Right renal pelvis (tissue), 4 donors: ENCODE measurements around the gene CD44. TPM values are rescaled to one million over a fixed set of nuclear protein-coding genes. Genes with fewer than 3 reads are reported as not detected.

Experiments used
- DNase-seq, 4 donors: peaks; one replicate each; pipeline ENCODE4 v3.0.0-alpha.2; 2013; ENCODE audit warnings: low read depth in 4 of 4, low spot score in 3 of 4, missing footprints in 1 of 4
- polyA plus RNA-seq, 4 donors: library from polyadenylated mRNA; unstranded; fragments of 120-200 nt; gene quantifications; one replicate each; pipeline ENCODE4 v1.2.1, GENCODE V29; 2013; ENCODE audit not compliant: insufficient read length in 4 of 4

The CD44 gene
- polyA plus RNA-seq, 4 donors = 11.6 to 15.2 (median 12.3) TPM

DNA sequence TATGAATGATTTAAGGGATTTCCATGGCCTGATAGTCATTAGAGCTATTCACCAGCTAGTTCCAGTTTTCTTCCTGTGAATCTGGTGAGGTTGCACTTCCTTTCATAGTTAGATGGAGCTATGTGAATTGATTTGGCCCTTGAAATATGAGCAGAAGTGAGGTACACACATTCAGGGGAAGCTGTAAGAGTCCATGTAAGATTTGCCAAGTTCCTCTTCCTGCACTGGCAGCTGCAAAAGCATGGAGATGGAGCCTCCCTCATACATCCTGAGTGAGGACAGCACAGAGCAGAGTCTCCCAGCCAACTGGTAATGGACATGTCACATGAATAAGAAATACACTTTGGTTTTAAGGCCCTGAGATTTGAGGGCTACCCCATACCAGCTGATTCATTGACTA lies 111.7 kb downstream of the CD44 start:
- DNase-seq = no peak

DNA sequence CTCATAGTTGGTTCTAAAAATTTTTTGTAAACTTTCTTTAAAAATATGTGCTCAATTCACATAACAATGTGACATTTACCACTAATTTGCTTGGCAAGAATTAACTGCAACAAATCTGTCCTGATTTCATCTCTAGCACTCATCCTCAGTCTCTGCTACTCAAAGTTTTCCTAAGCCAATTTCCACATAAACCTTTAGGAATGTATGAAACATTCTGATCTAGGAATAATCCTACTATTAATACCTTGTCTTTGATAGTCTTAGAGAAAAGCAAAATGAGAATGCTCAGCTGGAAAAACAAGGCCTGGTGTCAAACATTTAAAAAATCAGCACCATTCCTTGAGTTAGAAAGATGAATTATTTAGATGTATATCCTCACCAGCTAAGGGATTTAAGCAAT lies 114.3 kb downstream of the CD44 start:
- DNase-seq = no peak

DNA sequence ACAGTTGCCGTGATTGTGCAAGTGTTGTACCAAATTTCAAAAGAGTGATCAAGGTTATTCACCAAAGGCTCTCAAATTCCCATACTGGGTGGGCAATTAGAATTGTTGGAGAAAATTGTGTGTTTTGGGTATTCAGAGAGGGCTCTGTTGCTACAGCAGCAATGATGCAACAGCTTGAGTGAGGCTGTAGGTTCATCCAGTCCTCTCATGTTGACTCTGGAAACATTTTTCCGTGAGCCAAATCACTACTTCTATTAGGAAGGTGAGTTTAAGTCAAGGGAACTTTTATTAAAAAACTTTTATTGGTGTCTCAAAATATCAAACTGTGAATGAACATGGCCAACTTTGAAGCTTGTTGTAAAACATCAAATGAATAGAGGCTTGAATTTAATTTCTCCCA lies 116.5 kb downstream of the CD44 start:
- DNase-seq = no peak

DNA sequence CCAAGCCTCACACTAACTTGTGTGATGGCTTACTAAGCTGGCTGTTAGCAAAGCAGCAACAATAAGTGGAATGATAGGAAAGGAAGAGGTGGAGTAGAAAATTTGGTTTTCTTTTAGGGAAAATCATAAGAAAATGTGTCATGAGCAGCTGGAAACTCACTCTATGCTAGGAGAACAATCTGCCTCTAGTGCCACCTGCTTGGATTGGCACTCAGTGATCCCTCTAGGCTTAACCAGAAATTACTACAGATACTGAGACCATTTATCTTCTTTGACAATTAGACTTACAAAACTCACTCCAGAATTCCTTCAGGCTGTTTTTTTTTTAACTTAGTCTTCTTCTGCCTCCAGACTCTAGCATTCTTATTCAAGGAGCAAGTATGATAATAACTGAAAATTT lies 117.3 kb downstream of the CD44 start:
- DNase-seq = no peak

DNA sequence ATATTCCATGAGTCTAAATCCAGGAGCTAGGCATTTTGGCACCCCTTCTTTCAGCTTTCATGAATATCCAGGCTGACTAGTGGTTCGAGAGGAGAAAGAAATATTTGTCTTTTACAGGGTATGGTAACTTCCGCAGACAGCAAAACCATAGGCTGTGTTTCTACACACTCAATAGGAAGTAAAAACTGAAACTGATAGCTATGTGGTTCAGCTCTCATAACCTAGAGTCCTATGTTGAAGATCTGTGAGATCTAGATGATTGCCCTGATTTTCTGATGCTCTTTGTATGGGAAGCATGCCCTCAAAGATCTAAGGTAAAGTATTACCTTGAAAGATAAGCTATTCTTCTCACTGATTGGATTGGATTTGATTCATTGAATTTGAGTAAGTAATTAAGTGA lies 118.3 kb downstream of the CD44 start:
- no peak for DNase-seq

DNA sequence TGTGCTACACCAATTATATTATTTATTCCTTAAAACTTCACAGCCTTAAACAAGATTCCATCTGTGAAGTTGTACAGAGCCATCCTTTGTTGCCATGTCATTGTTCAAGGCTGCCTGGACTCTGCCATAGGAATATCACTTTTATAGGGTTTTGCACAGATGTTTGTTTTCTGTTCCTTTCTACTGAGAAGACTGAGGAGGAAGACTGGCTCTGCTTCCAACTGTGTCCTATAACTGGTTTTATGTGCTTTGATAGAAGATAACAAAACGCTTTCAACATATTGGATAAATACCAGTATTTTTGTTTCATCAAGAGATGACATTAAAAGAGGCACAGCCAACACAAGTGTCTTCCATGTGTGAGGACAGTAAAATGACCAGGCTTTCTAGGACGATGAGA lies 120.6 kb downstream of the CD44 start:
- no peak for DNase-seq

DNA sequence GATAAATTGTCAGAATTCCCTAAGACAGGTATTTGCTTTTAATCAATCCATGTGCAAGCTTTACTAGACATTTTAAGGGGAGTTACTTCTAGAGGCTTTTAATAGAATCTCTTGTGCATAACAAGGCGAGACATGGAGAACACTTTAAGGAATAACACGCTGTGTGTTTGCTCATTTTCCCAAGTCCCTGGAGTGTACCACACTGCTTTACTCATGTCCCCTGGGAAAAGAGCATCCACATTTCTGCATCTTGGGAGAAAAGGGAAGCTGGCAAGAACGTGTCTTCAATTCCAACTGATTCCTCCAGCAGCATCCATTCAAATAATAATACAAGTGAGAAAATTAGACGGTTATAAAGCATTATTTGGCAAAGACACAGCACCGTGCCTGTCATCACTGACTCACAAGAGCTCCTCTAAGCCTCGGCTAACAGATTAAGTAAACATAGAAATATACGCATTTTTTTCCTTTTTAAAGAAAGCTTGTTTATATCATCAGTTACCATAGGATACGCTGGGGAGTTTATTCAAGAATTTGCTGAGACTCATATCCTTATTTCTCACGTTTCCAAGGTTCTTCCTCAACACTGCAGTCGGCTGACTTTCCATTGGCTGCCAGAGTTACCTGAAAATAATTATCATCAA lies 121.5 kb downstream of the CD44 start:
- DNase-seq = no peak

DNA sequence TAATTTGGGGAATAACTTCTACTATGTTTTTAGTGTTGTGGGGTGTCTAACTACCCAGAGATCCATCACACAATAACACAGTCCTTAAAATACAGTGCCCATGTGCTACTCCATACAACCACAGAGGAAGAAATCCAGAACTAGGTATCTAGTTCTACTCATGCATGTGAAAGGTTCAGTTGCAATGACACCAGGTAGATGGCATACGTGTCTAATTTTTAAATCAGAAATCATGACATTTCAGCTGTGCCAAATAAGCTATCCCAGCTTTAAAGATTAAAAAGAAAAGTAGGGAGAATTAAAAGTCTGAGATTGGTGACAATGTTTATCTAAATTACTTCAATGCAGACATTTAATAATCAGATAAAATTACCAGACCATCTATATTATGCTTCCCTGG lies 122.2 kb downstream of the CD44 start:
- DNase-seq = no peak

DNA sequence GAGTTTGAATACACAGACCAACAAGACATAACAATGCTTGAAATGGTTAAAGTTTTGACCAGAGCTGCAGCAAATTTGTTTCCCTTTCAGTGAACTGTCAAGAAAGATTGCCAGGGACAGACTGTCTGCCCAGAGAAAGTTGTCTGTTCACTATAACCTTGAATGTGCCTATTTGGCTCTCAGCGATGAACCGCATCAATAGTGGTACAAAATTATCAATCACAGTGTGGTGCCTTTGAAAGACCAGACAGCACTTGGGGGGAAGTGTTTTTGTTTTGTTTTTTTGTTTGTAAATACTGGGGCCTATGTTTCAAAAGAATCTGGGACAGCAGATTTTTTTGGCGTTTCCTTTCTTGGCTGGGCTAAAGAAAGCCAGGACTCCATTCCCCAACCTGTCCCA lies 123.1 kb downstream of the CD44 start:
- DNase-seq = no peak

DNA sequence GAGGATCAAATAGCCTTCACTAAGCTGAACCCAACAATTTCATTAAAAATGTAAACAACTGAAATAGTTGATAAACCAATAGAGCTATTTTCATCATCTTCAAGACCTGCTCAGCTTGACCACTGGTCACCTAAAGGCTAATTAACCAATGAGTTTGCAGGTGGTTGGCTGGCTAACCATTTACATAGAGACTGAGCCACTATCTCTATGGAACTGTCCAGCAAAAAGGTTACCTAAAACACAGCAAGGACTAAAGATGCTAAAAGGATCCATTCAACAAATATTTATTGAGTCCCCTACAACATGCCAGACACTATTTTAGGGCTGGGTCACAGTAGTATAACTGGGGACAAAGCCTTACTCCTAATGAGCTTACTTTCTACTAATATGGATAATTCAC lies 123.8 kb downstream of the CD44 start:
- DNase-seq = no peak

DNA sequence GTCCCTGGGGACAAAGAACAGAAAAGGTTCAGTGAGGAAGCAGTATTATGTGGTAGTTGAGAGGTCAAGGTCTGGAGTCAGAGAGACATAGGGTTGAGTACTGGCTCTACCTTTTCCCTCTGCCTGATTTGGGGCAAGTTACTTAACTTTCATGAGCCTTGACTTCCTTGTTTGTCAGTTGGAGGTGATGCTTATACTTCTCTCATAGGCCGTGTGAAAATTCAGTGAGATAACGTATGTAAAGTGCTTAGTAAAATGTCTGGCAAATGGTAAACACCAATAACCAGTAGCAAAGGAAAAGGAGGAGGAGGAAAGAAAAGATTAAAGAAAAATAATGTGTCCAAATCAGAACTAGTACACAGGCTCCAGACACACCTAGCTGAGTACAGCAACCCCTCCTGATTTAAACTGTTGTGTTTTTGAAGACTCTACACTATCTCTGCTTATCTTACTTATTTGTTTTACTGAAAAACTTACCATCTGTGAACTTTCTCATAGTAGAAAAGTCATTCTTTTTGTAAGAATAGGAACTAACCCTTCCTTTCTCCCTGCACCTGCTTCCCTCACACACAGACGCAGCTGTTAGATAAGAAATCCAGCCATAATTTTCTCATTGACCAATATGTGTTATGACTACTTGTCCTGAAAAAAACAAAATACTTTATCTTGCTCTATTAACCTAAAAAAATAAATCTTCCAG lies 126.9 kb downstream of the CD44 start:
- DNase-seq = no peak

DNA sequence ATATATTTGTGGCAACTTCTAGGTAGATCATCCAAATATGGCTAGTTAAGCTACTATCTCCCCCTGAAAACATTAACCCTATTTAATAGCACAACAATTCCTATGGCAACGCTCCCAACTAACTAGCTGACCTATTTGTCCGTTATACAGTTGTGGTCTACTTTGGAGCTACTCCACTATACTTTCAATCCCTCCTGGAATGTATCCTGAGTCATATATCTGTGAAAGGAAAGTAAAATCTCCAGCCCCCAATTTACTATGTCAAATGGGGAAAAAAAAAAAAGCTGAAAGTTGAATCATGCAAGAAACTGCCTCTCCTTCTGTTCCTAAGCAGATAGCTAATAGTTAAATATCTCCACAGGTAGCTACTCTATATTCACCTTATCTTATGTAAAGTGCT lies 128.5 kb downstream of the CD44 start:
- DNase-seq = no peak

DNA sequence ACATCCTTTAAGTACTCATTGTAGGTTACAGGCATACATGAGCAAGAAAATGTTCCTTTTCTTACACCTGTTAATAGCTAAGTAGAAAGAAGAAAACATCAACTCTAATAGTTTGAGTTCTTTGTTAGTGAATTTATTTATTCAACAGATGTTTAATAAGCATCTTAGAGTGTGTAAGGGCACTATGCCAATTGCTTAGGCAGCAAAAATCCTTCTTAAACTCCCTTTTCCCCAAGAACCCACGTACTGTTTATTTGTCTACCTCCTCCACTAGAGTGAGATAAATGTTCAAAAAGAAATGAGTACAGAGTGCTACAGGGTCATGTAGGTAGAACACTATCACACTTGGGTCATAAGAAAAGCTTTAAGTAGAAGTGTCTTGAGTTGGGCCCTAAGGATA lies 131.4 kb downstream of the CD44 start:
- DNase-seq = no peak

DNA sequence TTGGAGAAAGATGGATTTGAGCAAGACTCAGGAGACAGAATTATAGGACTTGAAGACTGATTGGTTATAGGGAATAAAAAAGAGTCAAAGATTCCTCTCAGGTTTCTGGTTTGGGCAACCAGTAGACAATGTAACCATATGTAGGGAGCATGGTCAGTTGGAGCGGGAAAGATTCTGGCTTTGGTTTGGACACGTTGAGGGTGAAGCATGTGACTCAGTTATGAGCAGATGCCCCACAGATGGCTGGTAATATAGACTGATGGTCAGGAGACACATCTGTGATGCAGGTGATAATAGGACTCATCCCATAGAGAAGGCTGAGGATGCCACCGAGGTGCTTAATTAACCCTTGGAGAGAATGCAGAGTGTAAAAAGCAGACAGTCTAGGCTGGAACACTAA lies 132.1 kb downstream of the CD44 start:
- no peak for DNase-seq

DNA sequence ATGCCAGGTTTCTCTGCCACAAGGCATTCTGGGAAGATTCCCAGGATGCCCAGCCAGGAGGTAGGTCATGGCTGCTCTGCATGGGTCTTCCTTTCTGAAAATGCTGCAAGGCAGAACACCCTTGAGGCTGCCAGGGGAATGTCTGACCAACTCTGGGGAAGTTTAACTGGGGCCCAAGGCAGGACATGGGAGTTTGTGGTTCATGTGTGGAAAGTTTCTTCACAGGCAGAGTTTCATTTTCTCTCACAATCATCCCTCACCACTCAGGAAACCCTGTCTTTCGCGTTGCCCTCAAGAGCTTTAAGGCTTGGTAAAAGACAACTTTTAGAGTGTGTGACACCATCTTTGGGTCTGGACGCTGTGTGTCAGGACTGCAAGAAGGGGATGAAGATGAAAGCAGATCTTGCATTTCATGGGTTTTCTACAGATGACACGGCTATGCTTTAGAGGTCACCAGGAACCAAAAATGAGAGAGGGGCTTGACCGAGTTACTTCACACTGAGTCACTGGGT lies 133.5 kb downstream of the CD44 start:
- no peak for DNase-seq

DNA sequence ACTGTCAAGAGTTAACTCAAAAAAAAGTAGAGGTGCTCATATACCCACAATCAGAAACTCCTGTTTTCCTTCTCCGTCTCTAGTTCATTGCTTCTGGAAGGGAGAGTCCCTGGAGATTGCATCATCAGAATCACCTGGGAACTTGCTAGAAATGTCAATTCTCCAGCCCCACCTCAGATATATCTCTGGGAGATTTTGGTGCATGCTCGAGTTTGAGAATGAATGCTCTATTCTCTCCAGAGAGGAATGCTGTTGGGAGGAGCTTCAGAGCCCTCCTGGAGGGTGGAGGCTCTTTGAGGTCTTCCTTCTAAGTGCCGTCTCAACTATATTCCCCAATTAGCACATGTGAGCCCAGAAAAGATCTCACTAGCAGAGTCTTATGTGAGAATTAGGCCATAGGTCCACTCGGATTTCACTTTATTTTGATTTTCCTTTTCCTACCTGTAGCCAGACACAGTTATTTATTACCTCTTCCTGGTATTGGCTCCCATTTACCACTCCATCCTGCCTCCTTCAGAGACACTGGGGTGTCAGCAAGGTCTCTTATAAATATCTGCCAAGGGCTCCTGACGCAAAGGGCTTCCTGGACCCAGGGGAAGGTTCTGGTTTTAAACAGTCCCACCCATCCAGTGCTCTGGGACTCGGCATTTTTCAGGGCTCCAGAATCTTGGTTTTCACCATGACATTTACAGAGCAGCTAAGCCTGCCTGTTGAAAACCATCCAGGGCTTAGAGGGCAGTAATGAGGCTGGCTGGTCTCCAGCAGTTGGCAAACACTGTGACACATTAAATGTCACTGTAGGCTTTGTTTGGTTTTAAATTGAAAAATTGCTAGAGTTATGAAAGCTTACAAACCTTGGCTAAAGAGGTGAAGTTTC lies 136.2 kb downstream of the CD44 start:
- DNase-seq = no peak

DNA sequence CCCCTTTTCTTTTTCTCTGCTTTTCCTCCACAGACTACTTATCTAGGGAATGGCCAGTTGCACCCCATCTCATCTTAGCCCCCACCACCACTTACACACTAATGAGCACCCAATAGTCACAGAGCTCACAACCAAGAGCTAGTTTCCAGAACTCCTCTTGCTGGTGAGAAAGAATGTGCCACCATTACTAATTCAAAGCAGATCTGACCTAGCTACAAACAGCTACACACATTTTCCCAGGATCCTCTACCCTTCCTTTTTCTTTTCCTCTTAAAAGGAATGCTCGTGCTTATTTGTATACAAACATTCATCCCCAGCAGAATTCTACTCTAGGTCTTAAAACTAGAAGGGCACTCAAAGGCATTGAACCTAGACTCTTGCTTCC lies 136.8 kb downstream of the CD44 start:
- no peak for DNase-seq

DNA sequence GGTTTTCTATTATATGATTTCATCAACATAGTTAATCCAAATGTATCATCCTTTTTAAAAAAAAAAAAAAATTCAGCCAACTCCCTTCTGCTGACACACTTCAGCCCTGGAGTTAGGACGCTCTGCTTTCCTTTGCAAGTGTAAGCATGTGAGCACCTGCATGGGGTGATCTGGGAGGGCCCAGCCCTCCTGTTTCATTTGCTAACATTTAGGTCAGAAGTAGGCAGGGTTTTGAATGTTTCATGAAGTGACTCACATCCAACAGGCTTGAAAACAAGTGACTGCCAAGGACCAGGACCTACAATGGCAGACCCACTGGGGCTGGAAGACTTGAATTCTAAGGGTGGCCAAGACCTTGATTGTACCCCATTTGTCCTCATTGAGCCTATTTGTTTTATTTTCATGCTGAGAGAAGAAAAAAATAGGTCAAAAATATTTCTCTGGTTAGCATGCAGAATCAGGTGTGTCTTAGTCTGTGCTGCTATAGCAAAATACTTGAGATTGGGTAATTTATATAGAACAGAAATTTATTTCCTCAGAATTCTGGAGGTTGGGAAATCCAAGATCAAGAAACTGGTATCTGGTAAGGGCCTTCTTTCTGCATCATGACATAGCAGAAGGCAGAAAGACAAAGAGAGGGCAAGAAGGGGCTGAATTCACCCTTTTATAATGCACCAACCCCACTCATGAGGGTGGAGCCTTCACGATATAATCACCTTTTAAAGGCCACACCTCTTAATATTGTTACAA lies 137.6 kb downstream of the CD44 start:
- DNase-seq = no peak

DNA sequence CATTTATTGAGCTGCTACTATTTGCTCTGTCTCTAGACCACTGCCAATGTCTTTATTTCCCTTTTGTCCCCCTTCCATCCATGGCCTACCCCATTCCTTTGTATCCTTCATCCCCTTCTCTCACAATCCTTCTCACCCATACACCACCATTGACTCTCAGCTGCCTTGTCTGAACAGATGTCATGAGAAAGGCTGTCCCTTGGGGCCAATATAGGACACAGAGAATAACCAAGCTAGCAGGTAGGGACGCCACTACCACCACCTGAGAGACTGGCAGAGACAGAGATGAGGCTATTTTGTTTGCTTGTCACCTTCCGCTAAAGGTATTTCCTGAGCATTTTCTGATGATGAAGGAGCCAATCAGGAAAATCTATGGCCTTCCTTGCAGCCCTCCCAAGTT lies 138.9 kb downstream of the CD44 start:
- DNase-seq = no peak

DNA sequence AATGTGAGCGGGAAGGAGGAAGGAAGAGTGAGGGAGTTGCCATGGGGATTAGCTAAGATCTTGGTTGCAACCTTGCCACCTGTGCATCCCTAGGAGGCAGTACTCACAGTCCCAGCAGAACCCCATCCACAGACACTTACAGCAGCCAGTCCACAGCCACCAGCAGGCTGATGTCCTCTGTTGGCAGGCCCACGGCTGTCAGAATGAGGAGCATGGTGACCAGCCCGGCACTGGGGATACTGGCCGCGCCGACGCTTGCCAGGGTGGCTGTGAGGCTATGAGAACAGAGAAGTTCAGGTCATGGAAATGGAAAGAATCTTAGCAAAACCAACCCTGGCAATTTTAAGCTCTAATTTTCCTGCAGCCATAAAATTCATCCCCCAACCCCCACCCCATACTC lies 141.8 kb downstream of the CD44 start:
- no peak for DNase-seq

DNA sequence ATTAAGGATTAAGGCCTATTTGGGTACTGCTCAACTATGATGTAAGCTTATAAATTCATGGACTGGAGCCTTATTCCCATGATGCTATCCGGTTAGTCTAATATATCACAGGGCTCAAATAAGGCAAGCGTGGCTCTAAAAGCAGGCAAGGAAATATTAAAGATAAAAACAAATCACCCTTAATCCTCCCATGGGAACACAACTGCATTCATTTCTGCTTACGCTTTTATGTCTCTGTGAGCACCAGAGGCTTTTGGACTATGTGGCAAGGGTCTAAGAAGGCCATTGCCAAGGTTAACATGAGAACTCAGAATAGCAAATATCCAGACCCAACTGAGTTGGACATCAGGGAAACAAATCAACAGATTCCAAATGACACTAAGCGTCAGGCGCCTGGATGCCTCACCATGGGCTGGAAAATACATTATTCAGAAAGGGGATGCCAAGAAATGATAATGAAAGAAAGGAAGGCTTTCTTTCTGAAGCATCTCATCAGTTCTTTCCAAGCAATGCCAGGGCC lies 142.3 kb downstream of the CD44 start:
- no peak for DNase-seq
